Uterus (tissue), 4 donors: ENCODE results near the gene ASAP2. TPM values are rescaled to one million over a fixed set of nuclear protein-coding genes. Genes with fewer than 3 reads are reported as not detected.
A peak's percentile ranks its signal among the peaks of the same experiment; 100 is the strongest.

Source experiments
- DNase-seq, 2 donors: peaks; one replicate each; pipeline ENCODE4 v3.0.0-alpha.2; 2019 to 2020
- H3K27ac ChIP-seq, 2 donors: fragments of 200-600 bp; sonication (generic); 1 replicate in 1 of 2; 2 replicates in 1 of 2; pipeline ENCODE4 v1.5.1; 2016 to 2018
- H3K27me3 ChIP-seq, 2 donors: fragments of 200-600 bp; sonication (generic); one replicate each; pipeline ENCODE4 v1.5.1; 2018 to 2019; ENCODE audit warnings: control low read depth in 1 of 2
- H3K36me3 ChIP-seq, 2 donors: fragments of 200-600 bp; sonication (generic); one replicate each; pipeline ENCODE4 v1.5.1; 2019; ENCODE audit warnings: control low read depth in 1 of 2
- H3K4me1 ChIP-seq, 2 donors: fragments of 200-600 bp; sonication (generic); one replicate each; pipeline ENCODE4 v1.5.1; 2018 to 2019; ENCODE audit warnings: control low read depth in 1 of 2
- H3K4me3 ChIP-seq, 2 donors: fragments of 200-600 bp; sonication (generic); 1 replicate in 1 of 2; 2 replicates in 1 of 2; pipeline ENCODE4 v1.5.1; 2018 to 2019; ENCODE audit warnings: mild to moderate bottlenecking in 1 of 2
- H3K9me3 ChIP-seq, 2 donors: fragments of 200-600 bp; sonication (generic); one replicate each; pipeline ENCODE4 v1.5.1; 2019; ENCODE audit warnings: control low read depth in 1 of 2
- CTCF ChIP-seq, 4 experiments: fragments of 200-600 bp in 2 of 4; fragments of 450-650 bp in 2 of 4; sonication (generic) in 2 of 4; IDR thresholded peaks; one replicate each; pipeline ENCODE4 v1.5.1; 2016 to 2019; ENCODE audit warnings: antibody characterized with exemption in 4 of 4, mild to moderate bottlenecking in 2 of 4, moderate library complexity in 1 of 4
- POLR2A ChIP-seq, 2 donors: fragments of 450-650 bp; IDR thresholded peaks; one replicate each; pipeline ENCODE4 v1.6.1; 2016; ENCODE audit warnings: antibody characterized with exemption in 2 of 2, mild to moderate bottlenecking in 1 of 2, moderate library complexity in 1 of 2
- intact Hi-C: fragments of 100-400 bp; cut with DNase I; formaldehyde crosslinking; loops from one replicate; pipeline ENCODE4 v1.15.1; 2023; ENCODE audit warnings: low total_unique reads
- total RNA-seq, 4 donors: library from RNA; depleted of rRNA in 3 of 4; stranded (reverse); fragments of >200 nt in 3 of 4; gene quantifications; one replicate each; pipeline versions ENCODE4 v1.1.0 to v1.2.4, GENCODE V29; 2014 to 2023
- donor health status: DM: yes; HTN: yes; CAD: no.

The ASAP2 gene
- total RNA-seq, 4 donors from 2014 or later = 24.3 to 55.5 (median 31.3) TPM

GRCh38 chr2:9345997-9346396 is 139.4 kb downstream of the ASAP2 start:
- H3K4me3 ChIP-seq = no peak overlapping the region
- H3K36me3 ChIP-seq = no peaks in the 10 kb centered on the region
- no peaks in the 10 kb centered on the region for H3K9me3 ChIP-seq
- TF ChIP-seq CTCF (IDR thresholded peaks at IDR 0.05) = no peak
- TF ChIP-seq POLR2A (IDR thresholded peaks at IDR 0.05) = no peak
- no peak overlapping the region for H3K27ac ChIP-seq
- no peak for DNase-seq
- intact Hi-C loops = no loop called here
- H3K4me1 ChIP-seq = peaks cover 0 to 3% of the 10 kb centered on the region in 2 donors
- H3K27me3 ChIP-seq = no peaks in the 10 kb centered on the region

DNA sequence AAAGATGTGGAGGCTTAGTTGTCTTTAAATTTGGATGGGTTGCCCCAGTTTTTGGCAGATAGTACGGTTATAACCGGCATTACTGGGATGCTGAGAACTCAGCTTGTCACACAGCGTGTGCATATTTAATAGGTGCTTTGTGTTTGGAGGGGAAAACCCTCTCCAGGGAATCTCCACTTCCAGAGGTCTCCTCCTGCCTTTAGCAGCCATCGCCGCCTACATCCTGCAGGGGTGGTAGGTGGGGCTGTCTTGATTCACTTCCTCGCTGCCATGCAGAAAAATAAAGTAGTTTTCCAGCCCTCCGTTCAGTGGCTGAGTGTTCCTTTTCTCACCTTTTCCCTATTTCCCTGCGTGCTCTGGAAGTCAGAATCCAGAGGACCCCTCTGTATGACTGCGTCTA is 140.3 kb downstream of the ASAP2 start:
- no peak for DNase-seq
- no peaks in the 10 kb centered on the region for H3K36me3 ChIP-seq
- H3K4me1 ChIP-seq = peaks cover 0 to 3% of the 10 kb centered on the region in 2 donors
- intact Hi-C loops = no loop called here
- H3K27me3 ChIP-seq = no peaks in the 10 kb centered on the region
- no peaks in the 10 kb centered on the region for H3K9me3 ChIP-seq
- TF ChIP-seq POLR2A (IDR thresholded peaks at IDR 0.05) = no peak
- no peak overlapping the region for H3K4me3 ChIP-seq
- H3K27ac ChIP-seq = peak overlapping the region; percentile 63 to 72

- intact Hi-C loops = no loop called here
- no peak for TF ChIP-seq POLR2A (IDR thresholded peaks at IDR 0.05)
- TF ChIP-seq CTCF (IDR thresholded peaks at IDR 0.05) = no peak
These were observed 140.8 kb downstream of the ASAP2 start for GRCh38 chr2:9347411-9347881.

GRCh38 chr2:9354318-9354717 is 147.7 kb downstream of the ASAP2 start:
- H3K9me3 ChIP-seq = no peaks in the 10 kb centered on the region
- intact Hi-C loops = no loop called here
- H3K4me1 ChIP-seq = no peaks in the 10 kb centered on the region
- H3K36me3 ChIP-seq = no peaks in the 10 kb centered on the region
- no peak overlapping the region for H3K27ac ChIP-seq
- TF ChIP-seq POLR2A (IDR thresholded peaks at IDR 0.05) (no peak), CTCF (IDR thresholded peaks at IDR 0.05) (no peak)
- H3K4me3 ChIP-seq = no peak overlapping the region
- DNase-seq = no peak
- H3K27me3 ChIP-seq = no peaks in the 10 kb centered on the region

More at GRCh38 chr2:9347411-9347881, 140.8 kb downstream of the ASAP2 start:
- H3K4me3 ChIP-seq = no peak overlapping the region
- no peaks in the 10 kb centered on the region for H3K27me3 ChIP-seq
- peaks cover 0 to 3% of the 10 kb centered on the region in 2 donors for H3K4me1 ChIP-seq
- H3K27ac ChIP-seq = peak overlapping the region; percentile 63 to 72
- H3K36me3 ChIP-seq = no peaks in the 10 kb centered on the region
- DNase-seq = peak; percentile 76 to 86
- no peaks in the 10 kb centered on the region for H3K9me3 ChIP-seq

DNA sequence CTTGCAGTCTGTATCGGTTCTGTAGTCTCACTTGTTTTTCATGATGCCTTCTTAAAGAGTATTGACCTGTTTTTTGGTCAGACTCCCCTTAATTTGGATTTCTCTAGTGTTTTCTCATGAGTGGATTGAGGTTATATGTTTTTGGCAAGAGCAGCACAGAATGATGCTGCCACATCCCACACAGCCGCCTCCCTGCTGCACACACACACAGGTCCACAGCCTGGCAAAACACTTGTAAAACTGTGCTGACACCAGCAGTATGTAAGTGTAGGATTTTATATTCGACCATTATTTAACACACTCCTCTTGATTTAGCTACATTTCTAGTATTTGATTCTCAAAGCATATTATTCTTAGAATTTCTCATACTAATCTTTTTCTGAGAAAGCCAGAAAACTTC is 148.7 kb downstream of the ASAP2 start:
- H3K27me3 ChIP-seq = no peaks in the 10 kb centered on the region
- no peaks in the 10 kb centered on the region for H3K4me1 ChIP-seq
- H3K4me3 ChIP-seq = no peak overlapping the region
- intact Hi-C loops = no loop called here
- no peaks in the 10 kb centered on the region for H3K9me3 ChIP-seq
- no peak for TF ChIP-seq CTCF (IDR thresholded peaks at IDR 0.05)
- no peak for TF ChIP-seq POLR2A (IDR thresholded peaks at IDR 0.05)
- H3K27ac ChIP-seq = no peak overlapping the region
- DNase-seq = no peak
- no peaks in the 10 kb centered on the region for H3K36me3 ChIP-seq

GRCh38 chr2:9355716-9356115 is 149.1 kb downstream of the ASAP2 start:
- Histone ChIP-seq H3K27me3 (no peaks in the 10 kb centered on the region), H3K36me3 (no peaks in the 10 kb centered on the region), H3K4me1 (no peaks in the 10 kb centered on the region), H3K27ac (no peak overlapping the region), H3K9me3 (no peaks in the 10 kb centered on the region), H3K4me3 (no peak overlapping the region)
- TF ChIP-seq POLR2A (IDR thresholded peaks at IDR 0.05) (no peak), CTCF (IDR thresholded peaks at IDR 0.05) (no peak)
- DNase-seq = no peak
- intact Hi-C loops = no loop called here
